NCI-H446 treated with DMSO at 0.1 percent for 48 hours (cell line): ENCODE data around the gene YPEL4.
A peak's percentile ranks its signal among the peaks of the same experiment; 100 is the strongest.

ENCODE experiments used
- DNase-seq: peaks from one replicate; lab custom pipeline; 2025; lab: John Stamatoyannopoulos, UW

Gene YPEL4

GRCh38 chr11:57650739-57651090 is 1.0 kb upstream of the YPEL4 start:
- DNase-seq = no peak

DNA sequence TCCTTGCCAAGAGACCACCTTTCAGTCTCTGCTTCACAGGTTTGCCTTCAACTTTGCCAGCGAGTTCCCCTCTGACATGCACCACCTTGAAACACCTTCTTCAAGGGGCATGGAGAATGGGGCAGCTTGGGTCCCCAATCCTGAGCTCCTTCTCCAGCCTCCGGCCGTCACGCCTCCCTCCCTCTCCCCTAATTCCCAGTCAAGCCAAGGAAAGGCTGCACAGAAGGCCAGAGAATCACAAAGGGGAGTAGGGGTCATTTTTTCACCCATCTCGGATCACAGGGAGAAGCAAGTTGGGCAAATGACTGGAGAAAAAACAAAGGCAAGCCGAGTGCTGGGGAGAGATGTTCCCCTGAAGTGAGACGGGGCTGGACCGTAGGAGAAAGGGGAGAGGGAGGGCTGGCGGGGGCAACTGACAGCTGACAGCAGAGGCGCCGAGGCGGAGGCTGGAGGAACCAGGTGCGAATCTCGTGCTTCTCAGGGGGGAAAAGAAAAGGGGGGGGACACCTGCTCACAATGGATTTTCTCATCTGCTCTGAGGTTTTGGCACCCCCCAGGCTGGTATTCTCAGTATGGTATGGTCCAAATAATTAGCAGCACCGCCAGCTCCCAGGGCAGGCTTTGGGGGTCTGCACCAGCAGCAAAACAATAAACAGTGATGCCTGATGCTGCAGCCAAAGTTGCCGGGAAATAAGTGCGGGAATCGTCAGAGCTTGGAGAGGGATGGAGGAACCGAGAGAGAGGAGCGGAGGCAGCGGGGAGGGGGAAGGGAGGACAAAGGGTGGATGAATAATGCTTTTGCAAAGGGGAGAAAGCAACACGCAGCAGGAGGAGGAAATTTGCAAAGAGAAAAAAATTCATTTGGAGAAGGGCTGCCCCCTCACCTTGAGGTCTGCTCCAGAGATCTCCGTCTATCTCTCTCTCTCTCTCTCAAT is 644 bp downstream of the YPEL4 start:
- no peak for DNase-seq

GRCh38 chr11:57647960-57648800 is 1.5 kb downstream of the YPEL4 start:
- no peak for DNase-seq

DNA sequence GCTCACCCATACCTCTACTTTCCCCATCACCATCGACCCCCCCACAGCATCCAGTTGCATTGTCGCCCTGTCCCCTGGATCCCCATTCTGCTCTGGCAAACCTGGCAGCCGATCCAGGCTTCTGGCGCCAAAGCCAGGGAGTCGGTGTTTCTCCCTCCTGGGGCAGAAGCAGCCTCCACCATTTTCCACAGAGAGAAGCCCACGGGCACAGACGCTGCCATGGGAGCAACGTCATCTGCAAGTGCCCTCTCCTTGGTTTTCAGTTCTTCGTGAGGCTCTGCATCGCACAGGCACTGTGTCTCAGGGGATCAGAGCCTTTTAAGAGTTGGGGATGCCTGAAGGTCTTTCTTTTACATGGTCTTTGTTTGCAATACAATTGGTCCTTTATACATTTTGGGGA is 2.3 kb downstream of the YPEL4 start:
- no peak for DNase-seq

GRCh38 chr11:57646799-57647303 is 2.9 kb downstream of the YPEL4 start:
- no peak for DNase-seq

DNA sequence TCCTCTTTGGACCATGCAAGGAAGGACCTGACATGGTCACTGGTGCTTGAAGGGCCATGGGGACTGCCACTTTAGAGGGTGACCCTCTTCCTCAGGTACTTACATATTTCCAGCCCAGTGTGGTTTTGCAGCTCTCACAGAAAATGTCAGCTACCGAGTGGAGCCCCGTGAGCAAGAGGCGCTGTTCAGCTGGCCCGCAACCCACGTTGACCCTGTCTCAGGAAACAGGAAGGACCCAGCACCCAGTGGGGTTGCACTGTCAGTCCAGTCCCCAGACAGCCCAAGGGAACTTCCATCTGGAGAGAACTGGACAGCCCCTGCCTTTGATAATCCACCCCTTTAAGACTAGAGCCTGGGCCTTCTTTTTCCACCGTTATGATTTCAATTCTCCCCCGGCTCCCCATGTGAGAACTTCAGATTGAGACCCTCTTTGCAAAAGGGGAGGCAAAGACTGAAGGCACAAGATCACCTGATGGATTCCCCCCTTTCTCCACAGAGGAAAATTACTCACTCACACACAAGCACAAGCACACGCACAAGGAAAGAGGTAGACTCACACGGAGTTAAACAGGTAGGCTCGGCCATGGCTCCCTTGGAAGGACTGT is 3.4 kb downstream of the YPEL4 start:
- DNase-seq = no peak

DNA sequence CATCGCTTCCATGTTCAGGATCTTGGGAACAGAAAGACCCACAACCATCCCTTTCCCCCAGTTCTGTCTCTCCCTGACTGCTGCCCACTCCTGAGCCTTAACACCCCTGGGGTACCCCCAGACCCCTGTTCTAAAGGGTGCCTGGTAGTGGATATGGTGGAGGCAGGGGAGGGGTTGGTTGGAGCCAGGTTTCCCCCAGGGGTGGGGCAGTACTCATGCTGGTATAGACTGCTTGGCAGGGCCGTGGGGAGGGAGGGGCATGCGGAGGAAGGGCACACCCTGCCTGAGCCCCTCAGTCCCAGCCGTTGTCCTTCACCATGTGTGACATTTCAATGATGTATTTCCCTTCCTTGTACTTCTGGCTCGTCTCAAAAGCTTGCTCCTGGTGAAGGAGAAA is 4.0 kb downstream of the YPEL4 start:
- DNase-seq = no peak

DNA sequence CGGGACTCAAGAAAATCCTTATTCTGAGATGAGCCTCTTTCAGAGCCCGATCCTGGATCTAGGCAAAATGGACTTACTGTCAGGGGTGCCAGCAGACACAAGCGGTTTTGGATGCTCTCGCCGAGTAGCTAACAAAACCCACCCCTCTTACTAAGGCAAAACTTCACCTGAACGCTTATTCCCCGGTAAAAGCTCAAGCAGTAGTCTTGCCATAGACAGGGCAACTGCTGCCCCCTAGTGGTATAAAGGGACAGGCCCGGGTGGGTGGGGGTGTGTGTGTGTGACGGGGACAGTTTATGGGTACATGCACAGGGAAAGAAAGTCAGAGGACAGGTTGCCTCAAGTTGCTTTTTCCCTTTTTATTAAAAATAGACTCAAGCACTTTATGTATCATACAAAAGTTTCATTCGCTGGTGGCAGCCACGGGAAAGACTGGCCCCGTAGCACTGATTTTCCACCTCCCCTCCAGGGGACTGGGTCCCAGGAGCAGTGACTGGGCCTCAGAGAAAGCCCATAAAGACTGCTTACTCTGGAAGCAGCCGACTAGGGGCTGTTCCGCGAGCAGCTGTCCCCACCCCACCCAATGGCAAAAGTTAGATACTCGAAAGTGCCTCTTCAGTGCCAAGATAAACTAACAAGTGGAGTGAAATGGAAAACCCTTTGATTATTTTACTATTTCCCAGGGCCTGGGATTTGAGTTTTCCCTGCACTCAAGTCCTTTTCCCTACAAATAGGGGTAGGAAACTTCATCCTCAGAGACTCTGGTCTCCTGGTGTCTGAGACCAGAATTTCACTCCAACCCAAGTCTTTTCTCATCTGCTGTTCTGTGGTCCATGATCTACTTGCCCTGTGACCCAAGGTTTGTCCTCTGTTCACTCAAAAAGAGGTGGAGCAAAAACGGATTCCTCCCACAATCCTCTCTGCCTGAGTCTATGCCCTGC is 4.7 kb downstream of the YPEL4 start:
- DNase-seq = peak; percentile 12

GRCh38 chr11:57643802-57644201 is 5.9 kb downstream of the YPEL4 start:
- DNase-seq = no peak

DNA sequence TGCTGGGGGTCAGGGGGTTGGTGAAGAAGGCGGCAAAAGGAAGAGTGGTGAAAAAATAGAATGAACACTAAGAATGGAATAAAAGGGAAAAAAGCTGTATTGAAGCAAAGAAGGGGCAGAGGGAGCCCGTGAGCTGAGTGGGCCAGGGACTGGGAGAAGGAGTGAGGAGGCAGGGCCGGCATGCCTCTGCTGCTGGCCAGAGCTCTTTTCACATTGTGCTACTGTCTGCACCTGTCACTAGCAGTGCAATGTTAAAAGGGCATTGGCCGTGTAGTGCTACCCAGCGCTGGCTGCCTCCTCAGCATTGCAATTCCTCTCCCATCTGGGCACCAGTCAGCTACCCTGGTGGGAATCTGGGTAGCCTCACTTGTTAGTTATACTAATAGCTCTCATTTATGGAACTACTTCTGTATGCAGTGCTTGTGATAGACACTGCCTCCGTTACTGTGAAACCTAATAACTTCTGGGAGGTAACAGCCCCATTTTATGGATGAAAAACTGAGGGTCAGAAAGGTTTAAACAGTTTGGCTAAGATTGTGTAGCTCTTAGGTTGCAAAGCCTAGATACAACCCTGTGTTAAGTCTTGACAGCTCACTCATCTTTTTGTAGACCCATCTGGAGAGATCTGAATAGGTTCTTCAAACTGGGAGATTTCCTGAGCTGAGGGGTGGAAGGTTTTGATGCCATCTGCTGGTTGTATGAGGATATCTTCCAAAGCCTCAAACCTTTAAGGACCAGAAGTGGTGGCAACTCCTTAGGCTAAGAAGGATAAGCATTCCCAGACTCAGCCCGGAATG is 8.5 kb downstream of the YPEL4 start:
- peak; percentile 25 for DNase-seq

DNA sequence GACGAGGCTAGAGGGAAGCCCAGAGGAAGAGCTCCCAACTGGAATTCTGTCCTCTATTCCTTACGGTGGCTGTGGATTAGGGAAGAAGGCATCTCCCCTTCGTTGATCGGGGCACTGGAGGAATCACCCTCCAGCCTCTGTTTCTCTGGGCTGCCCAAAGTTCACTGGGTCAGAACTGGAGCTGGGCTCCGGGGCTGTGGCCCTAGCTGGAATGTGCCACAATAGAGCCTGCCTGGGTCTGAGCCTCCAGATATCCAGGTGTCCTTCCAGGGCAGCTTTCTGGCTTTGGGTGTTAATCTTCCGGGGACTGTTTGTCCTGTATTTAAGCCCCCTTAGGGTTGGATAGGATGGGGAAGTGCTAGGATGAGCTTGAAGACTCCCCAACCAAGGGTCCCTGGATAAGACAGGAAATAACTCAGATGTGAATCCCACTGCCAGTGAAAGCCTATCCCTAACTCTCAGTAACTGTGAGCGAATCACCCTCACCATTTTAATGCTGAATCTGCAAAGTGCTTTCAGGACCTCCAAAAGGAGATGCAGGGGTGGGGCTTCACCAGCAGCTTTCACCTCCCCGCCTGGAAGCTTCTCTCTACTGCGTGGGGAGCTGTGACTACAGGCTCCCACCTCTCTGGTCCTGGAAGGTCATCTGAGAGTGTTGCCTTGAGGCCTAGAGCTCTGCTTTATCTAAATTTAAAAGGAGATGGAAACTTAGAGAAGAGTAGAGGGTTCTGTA is 9.5 kb downstream of the YPEL4 start:
- DNase-seq = no peak

DNA sequence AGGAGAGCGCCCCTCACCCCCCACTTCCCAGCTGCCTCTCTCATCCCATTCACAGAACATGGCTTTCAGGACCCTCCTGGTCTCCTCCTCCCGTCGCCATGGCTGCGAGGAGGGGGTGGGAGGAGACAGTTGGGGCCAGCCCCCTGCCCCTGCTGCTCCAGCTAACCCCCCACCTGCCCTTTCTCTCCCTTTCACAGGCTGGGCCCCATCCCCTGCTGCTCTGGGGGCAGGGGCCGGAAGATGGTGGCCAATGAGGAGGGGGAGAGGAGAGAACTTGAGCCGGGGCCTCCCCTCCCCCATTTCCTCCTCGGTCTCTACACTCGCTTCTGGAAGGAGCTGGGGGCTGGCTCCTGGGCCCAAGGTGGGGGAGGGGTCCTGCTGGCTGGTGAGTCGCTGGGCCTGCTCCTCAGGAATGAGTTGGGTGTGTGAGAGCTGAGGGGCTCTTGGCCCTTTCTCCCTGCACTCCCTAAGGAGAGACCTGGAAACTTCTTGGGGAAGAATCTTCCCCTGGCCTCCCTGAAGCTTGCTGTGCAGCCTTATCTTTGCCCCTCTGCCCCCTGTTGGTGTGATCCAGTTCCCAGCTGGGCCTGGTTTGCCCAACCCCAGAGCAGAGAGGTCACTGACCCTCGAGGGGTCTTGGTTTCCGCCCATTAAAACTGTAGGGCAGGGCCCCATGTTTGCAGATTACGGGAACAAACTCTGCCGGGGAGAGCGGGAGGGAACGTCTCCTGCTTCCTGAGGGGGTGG is 10.2 kb downstream of the YPEL4 start:
- DNase-seq = no peak

DNA sequence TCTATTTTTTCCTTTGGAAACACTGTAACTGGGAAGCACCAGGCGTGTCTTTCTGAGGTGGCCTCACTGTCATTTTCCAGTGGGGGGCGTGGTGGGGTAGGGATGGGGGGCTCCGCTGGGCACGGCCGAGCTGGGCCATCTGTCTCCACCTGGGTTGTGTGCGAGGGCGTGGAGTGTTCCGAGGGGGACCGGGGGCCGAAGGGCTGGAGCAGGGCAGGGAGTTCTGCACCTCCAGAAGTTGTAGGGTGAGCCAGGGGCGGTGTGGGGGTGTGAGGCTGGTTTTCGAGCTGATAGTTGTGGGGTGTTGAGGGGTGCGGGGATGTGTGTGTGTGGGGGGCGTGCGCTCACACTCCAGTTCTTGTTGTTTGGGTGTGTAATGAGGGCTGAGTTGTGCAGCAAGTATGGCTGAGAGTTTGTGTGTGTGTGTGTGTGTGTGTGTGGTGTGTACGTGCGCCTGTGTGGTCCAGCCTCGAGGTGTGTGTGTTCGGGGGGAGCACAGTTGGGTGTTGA is 10.8 kb downstream of the YPEL4 start:
- no peak for DNase-seq

DNA sequence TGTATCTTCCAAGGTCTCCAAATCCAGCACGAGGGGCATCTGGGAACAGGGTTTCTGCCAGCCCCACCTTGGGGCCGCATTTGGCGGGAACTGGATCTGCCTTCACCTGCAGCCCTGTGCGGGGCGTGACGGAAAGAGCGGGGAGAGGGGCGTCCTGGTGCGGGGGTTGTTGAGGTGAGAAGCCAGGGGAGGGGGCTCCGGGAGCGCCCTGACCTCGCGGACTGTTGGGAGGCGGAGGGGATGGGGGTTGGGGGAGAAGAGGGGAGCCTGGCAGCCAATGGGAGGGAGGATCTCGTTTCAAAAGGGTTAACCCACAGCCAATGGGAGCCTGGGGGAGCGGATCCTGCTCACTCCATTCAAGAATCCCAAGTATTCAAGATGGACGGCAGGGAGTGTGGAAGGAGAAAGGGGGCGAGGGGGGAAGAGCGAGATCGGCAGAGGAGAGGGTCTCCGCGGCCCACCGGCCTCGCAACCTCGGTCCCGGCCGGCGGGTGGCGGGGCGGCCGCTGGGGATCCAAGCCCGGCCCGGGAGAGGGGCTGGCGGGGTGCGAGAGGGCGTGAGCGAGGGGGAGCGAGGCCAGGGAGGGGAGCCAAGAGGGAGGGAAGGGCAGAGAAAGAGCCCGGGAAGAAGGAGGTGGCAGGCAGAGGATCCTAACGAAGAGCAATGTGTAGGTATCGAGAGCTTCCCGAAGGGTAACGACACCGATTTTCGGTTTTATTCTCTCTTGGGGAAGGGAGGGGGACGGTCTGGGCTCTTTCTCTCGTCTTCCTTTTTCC is 11.5 kb downstream of the YPEL4 start:
- peak; percentile 29 for DNase-seq

DNA sequence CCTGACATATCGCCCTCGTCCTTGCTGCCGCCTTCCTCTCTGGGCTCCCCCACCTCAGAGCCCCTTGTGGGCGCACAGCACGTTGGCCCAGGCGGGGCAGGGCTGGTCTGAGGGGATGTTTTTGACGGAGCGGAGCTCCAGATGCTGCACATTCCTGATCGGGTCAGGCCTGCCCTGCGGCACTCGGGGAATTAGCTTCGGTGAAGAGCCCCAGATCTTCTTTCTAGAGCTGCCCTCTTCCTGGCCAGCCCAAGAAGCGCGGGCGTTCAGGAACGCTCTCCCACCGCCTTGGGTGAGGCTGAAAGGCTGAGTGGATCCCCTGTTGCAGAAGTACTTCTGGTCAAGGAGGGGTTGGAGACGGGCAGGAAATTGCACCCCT is 12.1 kb downstream of the YPEL4 start:
- no peak for DNase-seq

DNA sequence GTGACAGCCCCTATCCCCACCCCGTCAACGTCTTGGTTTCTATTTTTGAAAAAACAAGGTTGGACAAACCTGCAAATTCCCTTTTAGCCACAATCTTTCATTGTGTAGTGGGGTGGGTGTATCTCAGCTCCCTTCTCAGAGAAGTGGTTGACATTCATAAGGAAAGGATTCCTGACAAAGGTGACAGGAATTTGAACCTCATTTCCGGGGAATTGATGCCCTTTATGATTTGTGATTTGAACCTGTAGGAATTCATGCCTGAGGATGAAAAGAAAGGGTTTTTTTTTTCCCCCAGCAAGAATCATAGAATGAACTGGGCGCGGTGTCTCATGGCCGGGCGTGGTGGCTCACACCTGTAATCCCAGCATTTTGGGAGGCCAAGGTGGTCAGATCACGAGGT is 14.5 kb downstream of the YPEL4 start:
- no peak for DNase-seq

DNA sequence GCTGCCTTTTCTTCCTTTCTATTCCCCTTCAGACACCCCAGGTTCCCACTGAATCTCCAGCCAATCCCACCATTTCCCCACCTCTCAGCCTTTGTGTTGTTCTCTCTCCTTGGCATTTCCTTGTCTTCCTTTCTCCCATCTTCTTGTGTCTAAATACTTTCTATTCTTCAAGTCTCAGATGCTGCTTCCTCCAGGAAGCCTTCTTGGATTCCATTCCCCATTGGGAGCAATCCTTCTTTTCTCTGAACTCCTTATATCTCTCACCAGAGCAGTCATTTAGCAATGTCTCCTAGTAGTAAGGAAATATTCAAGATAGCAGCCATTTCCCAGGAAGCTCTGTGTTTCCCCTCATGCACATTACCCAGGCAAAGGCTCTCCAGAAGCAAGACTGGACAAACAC is 15.4 kb downstream of the YPEL4 start:
- no peak for DNase-seq

GRCh38 chr11:57633394-57634070 is 16.2 kb downstream of the YPEL4 start:
- DNase-seq = no peak
